ENCODE results near the gene EEF1AKMT3.

Gene EEF1AKMT3

DNA sequence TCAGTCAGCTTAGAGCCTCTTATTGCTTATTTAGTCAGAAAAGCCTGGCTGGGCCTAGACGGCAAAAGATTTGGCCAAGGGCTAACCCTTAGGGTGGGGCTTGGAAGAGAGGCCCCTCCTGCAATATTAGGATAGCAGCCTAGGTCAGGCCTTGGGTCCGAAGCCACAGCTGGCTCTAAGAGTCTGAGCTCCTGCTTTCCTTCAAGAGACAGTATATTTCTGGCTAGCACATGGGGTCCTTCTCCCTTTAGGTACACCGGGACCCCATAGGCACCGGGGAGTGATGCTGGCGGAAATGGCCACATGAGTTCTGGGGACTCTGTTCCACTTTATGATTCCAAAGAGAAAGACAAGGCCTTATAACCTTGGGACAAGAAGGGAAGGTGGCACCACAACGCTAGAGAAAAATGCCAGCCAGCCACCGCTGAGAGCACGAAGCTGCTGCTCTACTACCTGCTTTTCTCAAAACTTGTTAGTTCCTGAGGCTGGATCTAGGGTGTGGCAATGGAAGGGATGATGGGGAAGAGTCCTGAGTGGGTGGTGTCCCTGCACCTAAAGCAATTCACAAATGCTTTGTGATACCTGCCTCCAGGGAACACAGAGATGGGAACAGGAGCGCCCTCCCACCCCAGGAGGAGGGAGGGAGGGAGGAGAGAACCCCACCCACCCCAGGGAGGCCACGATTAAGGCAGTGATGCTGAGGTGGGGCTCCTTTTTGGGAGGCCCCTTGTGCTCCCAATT is 49.2 kb downstream of the EEF1AKMT3 start:
- no peak for DNase-seq

DNA sequence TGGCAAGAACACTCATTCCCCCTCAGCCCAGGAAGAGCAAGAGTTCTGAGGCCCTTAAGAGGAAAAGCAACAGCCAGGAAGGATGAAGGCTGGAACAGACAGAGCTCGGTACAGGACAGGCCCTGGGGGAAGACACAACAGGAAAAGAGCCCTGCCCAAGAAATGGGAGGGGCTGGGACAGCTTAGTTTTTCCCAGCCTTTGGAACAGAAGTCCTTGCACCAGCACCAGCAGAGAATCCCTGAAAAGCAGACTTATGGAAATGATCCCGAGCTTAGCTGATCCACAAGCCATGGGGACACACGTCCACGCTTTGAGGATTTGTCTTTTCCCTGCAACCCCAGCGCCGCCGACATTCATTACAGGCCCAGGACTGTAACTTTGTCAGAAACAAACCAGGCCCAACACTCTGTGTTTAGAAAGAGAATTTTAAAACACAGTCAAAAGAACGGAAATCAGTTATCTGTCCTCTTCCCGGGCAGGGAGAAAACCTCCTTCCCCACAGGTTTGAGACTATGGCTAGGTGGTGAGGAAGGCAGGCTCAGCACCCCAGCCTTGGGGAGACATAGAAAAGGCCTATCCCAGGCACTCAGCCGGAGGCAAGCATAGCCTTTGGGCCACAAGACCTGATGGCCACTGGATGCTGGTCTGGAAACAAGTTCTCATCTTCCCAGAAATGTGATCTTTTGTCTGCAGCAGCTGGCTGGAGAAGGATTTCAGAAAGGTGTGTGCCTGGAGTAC is 50.1 kb downstream of the EEF1AKMT3 start:
- DNase-seq: no peak

DNA sequence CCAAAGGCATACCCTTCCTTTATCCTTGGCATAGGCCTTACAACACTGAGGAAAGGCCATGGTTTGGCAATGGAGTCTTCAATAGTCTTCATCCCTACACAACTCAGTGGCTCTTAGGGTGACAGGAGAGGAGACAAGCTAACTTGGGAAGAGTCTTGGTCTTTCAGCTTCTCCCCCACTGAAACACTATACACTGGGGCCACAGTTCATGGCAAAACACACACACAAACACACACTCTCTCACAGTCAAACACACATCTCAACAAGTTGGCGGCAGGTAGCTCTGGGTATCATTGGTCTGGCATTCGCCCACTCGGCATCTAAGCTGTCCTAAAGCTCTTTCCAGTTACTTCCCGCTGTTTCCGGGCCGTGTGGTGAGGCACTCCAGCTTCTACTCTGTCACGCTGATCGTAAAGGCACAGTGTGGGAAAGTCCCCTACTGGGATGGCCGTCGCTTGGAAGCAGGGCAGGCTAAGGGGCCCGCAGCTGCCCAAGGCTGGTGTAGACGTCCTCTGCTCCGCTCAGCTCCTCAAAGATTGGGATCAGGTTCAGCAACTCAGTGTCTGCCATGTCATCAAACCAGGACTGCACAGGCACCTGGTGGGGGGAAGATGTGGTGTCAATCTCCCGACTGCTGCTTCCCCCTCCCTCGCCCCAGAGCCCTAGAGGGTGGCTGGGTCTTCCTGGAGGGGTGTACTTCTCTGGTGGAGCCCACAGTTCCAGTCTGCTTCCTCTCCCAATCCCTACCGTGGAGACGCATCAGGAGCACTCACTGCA is 50.9 kb downstream of the EEF1AKMT3 start:
- DNase-seq: no peak

DNA sequence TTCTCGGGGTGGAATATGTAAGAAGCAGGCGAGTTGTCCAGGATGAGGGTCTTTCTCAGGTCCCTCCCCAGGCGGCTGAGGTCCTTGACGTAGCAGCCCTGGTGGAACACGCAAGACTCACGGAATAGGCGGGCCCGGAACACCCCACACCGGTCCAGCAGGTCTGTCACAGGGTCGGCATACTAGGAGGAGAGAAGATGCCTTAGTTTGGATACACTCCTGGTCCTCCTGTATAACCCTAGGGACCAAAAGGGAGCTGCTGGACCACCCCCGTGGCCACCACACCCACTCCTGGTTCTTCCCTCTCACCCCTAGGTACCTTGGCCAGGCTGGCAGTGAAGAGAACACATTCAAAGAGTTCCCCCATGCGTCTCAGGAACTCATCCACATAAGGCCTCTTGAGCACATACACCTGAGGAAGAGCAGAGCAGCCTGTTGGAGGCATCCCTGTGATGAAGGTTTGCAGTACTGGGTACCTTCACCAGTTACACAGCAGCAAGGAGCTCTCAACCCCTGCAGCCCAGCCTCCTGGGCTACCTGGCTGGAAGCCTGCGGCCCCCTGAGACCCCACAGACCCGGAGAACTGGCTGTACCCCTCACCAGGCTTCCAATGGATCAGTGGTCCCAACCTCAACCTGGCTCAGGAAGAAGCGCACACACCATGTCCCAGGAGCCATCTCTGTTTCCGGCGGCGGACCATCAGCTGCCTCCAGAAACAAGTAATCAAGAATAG is 51.7 kb downstream of the EEF1AKMT3 start:
- DNase-seq: no peak

DNA sequence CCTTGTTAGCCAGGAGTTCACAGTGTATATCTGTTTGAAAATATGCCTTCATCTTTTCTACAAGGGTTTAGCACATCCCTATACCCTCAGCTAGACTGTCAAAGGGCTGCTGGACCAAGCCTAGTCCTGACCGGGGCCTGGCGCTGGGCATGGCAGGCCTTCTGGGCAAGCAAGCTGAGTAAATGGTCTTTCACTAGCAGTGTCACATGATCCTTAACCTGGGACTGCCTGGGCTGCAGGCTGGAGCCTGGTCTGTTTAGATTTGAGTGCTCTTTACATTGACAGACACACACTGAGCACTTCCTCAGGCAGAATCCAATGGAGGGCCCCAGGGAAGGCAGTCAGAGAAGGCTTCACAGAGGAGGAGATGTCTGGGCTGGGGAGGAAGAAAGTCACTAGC is 53.0 kb downstream of the EEF1AKMT3 start:
- DNase-seq: no peak

DNA sequence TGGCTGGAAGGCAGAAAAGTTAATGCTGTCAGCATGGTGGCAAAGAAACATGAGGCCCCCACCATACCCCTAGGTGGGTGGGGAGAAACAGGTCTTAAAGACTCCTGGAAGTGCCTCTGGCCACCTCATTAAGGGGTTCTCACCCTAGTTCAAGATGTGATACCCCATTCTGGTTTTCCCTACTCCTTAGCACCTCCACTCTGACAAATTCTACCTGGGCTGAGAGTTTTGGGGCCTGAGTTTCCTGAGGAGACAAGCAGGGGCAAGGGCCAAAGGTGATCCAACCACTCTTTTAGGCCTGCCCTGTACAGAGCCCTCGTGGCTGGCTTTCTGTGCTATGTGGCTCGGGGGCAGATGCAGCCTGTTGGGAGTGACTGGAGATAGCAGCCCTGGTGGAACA is 54.0 kb downstream of the EEF1AKMT3 start:
- no peak for DNase-seq

DNA sequence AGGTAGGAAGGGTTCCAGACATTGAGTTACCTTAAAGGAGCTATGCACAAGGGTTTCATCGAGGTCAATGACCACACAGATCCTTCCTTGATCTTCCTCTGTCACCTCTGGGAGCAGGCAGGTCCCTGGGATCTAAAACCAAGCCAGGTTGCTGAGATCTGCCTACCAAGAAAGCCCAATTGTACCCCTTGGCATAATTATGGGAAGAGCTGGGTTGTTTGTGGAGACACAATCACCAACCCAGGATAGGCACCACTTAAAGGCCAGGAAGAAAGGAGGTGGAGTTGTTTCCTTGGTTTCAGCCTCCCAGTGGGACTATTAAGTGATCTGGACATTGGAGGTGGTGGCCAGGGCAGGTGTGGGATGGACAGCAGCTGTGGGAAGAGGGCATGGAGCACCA is 54.6 kb downstream of the EEF1AKMT3 start:
- no peak for DNase-seq

DNA sequence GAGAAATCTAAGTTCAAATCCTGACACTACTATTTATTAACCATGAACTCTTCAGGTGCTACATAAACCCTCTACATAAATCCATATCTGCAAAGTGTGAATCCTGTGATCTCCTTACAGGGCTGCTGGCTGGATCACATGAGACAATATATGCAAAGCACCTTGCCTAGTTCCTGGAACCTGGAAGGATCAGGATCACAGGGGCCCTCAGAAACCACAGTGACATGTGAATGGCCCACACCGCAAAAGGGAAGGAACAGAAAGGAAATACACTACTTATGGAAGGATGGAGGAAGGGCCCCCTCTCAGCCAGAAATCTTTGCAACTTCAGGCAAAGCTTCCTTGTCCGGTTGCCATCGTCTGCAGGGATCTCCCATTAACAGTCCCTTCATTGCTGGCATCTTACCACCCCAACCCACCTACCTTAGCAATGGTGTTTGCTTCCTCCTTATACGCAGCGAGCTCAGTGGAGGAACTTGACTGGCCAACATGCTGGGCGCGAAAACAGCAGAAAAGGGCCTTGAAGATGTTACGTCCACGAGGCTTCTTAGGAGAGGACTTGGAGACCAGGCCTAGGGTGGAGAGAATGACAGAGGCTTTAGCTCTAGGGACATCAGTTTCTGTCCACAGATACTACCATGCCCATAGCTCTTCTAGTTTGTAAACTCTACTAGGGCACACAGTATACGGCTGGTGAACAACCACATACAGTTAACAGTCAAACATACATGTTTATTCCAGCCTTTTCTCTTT is 56.8 kb downstream of the EEF1AKMT3 start:
- no peak for DNase-seq

DNA sequence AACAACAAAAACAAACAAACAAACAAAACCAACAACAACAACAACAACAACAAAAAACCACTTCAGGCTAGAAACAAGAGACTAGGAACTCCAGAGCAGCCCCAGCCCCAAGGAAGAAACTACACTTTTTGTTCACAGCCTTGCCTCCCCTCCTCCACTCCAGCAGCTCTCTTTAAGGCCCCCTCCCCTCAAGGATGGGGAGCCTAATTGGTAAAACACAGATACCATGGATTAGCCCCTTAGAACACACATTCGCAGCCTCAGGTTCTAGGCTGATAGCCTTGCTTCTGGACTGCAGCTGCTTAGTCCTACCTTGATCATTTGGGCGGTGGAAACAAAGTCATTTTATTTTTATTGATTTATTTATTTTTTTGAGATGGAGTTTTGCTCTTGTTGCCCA is 58.0 kb downstream of the EEF1AKMT3 start:
- no peak for DNase-seq

Data from GOT3 (cell line).